ENCODE results near the gene TMEM37. TPM values are rescaled to one million over a fixed set of nuclear protein-coding genes. Genes with fewer than 3 reads are reported as not detected.
A peak's percentile ranks its signal among the peaks of the same experiment; 100 is the strongest.

The TMEM37 gene
- total and polyA plus RNA-seq, 12 donors = 0.32 to 4.7 (median 1.9) TPM

- 33 to 44% methylated on average over 13 of the region's 13 CpGs for WGBS, 2 donors
Measured at GRCh38 chr2:119455066-119455718, 23.5 kb downstream of the TMEM37 start.

DNA sequence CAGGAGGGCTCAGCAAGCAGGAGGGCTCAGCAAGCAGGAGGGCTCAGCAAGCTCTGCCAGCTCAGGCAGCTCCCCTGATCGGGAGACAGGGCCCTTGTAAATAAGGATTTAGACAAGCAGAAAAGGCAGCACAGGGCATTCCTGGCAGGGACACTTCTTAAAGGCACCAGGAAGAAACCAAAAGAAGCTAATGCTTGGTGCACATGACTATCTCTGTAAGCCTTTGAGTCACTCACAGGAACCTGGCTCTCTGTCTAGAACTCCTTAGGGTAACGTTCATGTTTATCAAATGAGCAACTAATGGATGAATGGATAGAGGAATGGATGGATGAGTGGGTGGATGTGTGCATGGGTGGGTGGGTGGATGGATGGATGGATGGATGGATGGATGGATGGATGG, 28.4 kb downstream of the TMEM37 start:
- WGBS, 2 donors = 76 to 83% methylated on average over 2 of the region's 2 CpGs
- DNase-seq = no peak
- intact Hi-C loops (cut with DNase I) = no loop called here

More at GRCh38 chr2:119455066-119455718, 23.5 kb downstream of the TMEM37 start:
- H3K27ac ChIP-seq = no peak overlapping the region
- H3K4me3 ChIP-seq = no peak overlapping the region
- DNase-seq = no peak
- TF ChIP-seq, protein P1, sequence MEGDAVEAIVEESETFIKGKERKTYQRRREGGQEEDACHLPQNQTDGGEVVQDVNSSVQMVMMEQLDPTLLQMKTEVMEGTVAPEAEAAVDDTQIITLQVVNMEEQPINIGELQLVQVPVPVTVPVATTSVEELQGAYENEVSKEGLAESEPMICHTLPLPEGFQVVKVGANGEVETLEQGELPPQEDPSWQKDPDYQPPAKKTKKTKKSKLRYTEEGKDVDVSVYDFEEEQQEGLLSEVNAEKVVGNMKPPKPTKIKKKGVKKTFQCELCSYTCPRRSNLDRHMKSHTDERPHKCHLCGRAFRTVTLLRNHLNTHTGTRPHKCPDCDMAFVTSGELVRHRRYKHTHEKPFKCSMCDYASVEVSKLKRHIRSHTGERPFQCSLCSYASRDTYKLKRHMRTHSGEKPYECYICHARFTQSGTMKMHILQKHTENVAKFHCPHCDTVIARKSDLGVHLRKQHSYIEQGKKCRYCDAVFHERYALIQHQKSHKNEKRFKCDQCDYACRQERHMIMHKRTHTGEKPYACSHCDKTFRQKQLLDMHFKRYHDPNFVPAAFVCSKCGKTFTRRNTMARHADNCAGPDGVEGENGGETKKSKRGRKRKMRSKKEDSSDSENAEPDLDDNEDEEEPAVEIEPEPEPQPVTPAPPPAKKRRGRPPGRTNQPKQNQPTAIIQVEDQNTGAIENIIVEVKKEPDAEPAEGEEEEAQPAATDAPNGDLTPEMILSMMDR (IDR thresholded peaks at IDR 0.05) = no peak
- H3K36me3 ChIP-seq = no peaks in the 10 kb centered on the region
- H3K27me3 ChIP-seq = peaks cover 0 to 6% (median 0%) of the 10 kb centered on the region in 7 donors
- intact Hi-C loops (cut with DNase I) = no loop called here
- peaks cover 0 to 5% (median 0%) of the 10 kb centered on the region in 11 donors for H3K9me3 ChIP-seq
- peak in 1 of 8 donors; percentile 42 for ATAC-seq
- H3K4me1 ChIP-seq = no peaks in the 10 kb centered on the region

GRCh38 chr2:119461811-119462210, 30.2 kb downstream of the TMEM37 start:
- WGBS, 2 donors = 96 to 100% methylated on average over 5 of the region's 5 CpGs
- Histone ChIP-seq H3K9me3 (no peaks in the 10 kb centered on the region), H3K4me3 (no peak overlapping the region), H3K4me1 (no peaks in the 10 kb centered on the region), H3K36me3 (no peaks in the 10 kb centered on the region), H3K27ac (no peak overlapping the region), H3K27me3 (no peaks in the 10 kb centered on the region)
- intact Hi-C loops (cut with DNase I) = no loop called here
- TF ChIP-seq, protein P1 (IDR thresholded peaks at IDR 0.05) = no peak
- ATAC-seq (no peak), DNase-seq (no peak)

More for the DNA sequence above, 28.4 kb downstream of the TMEM37 start:
- H3K27ac ChIP-seq = no peak overlapping the region
- H3K36me3 ChIP-seq = no peaks in the 10 kb centered on the region
- ATAC-seq = no peak
- no peaks in the 10 kb centered on the region for H3K4me1 ChIP-seq
- TF ChIP-seq, protein P1 (IDR thresholded peaks at IDR 0.05) = no peak
- H3K27me3 ChIP-seq = no peaks in the 10 kb centered on the region
- no peak overlapping the region for H3K4me3 ChIP-seq
- peaks cover 0 to 5% (median 0%) of the 10 kb centered on the region in 11 donors for H3K9me3 ChIP-seq

GRCh38 chr2:119462574-119462973, 30.9 kb downstream of the TMEM37 start:
- intact Hi-C loops (cut with DNase I) = no loop called here
- no peaks in the 10 kb centered on the region for H3K9me3 ChIP-seq
- no peak overlapping the region for H3K4me3 ChIP-seq
- no peaks in the 10 kb centered on the region for H3K27me3 ChIP-seq
- H3K27ac ChIP-seq = no peak overlapping the region
- WGBS, 2 donors = 93 to 95% methylated on average over 7 of the region's 7 CpGs
- ATAC-seq (no peak), DNase-seq (no peak)
- no peaks in the 10 kb centered on the region for H3K4me1 ChIP-seq
- TF ChIP-seq, protein P1 (IDR thresholded peaks at IDR 0.05) = no peak
- H3K36me3 ChIP-seq = no peaks in the 10 kb centered on the region

All from heart right ventricle (tissue), 16 donors.